Measurements from ENCODE around the gene IGBP1.
"Not testable (repeated sequence)": the region's sequence is repeated elsewhere in the genome, so short reads cannot be mapped to it uniquely, and the experiment has no call there.

IGBP1 gene

GRCh38 chrX:70168238-70169188 is 35.3 kb downstream of the IGBP1 start:
- DNase-seq: no peak

- no peak for DNase-seq
Observed at GRCh38 chrX:70169281-70169680, 36.0 kb downstream of the IGBP1 start.

GRCh38 chrX:70171624-70172023 is 38.4 kb downstream of the IGBP1 start:
- DNase-seq: no peak

GRCh38 chrX:70172221-70172620 is 39.0 kb downstream of the IGBP1 start:
- DNase-seq: no peak

GRCh38 chrX:70172964-70173363 is 39.7 kb downstream of the IGBP1 start:
- no peak for DNase-seq

- DNase-seq: no peak
Observed at GRCh38 chrX:70174754-70175153, 41.5 kb downstream of the IGBP1 start.

GRCh38 chrX:70175338-70175737 is 42.1 kb downstream of the IGBP1 start:
- no peak for DNase-seq

GRCh38 chrX:70176938-70177533 is 43.8 kb downstream of the IGBP1 start, which contains the start of gene DGAT2L6:
DGAT2L6 (plus strand) TSS chrX:70177483; CDS start chrX:70177583, 100 bp downstream.
- DNase-seq: no peak

- no peak for DNase-seq
Observed at GRCh38 chrX:70183091-70183490, 49.8 kb downstream of the IGBP1 start.

GRCh38 chrX:70190225-70190624 is 57.0 kb downstream of the IGBP1 start:
- no peak for DNase-seq

GRCh38 chrX:70196961-70197720 is 63.9 kb downstream of the IGBP1 start:
- DNase-seq: peak; percentile 48

GRCh38 chrX:70201732-70202131 is 68.5 kb downstream of the IGBP1 start:
- DNase-seq: no peak

- no peak for DNase-seq
Observed at GRCh38 chrX:70208479-70208878, 75.2 kb downstream of the IGBP1 start.

- not testable (repeated sequence) for DNase-seq
Observed at GRCh38 chrX:70209570-70209969, 76.3 kb downstream of the IGBP1 start.
